GM18505 (cell line): ENCODE data around the gene JAKMIP1.

Source experiments
- ATAC-seq: cut with Tn5 transposase; IDR thresholded peaks from one replicate; pipeline ENCODE4 v1.9.1; 2021; ENCODE audit not compliant: unreplicated experiment
- POLR2A ChIP-seq: IDR thresholded peaks from 4 replicates; pipeline ENCODE4 v1.6.1; 2011; ENCODE audit warnings: borderline replicate concordance; ENCODE audit not compliant: insufficient read depth, insufficient read length; ENCODE audit errors: extremely low read depth

Gene JAKMIP1

DNA sequence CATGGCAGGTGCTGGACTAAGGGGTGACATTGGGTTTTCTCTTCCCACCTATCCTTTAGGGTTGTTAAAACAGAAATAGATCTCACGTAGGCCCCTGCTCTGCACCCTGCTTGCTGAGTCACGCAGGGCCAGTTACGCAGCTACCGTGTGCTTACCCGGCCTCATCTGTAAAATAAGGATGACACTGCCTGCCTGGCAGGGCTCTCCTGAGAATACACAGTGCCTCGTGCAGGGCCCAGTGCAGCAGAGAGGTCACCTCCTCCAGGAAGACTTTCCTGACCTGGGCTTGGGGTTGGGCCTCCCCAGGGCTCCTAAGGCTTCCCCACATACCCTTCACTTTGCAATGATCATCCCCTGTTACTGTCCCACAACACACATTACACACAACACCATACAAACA, 33.6 kb upstream of the JAKMIP1 start:
- ATAC-seq = no peak
- TF ChIP-seq POLR2A = no peak

- no peak for ATAC-seq
- no peak for TF ChIP-seq POLR2A
Observed at GRCh38 chr4:6232836-6233785, 32.8 kb upstream of the JAKMIP1 start.

GRCh38 chr4:6231663-6232165, 31.4 kb upstream of the JAKMIP1 start:
- no peak for ATAC-seq
- no peak for TF ChIP-seq POLR2A

- ATAC-seq = no peak
- TF ChIP-seq POLR2A = no peak
Observed at GRCh38 chr4:6230827-6231662, 30.7 kb upstream of the JAKMIP1 start.

DNA sequence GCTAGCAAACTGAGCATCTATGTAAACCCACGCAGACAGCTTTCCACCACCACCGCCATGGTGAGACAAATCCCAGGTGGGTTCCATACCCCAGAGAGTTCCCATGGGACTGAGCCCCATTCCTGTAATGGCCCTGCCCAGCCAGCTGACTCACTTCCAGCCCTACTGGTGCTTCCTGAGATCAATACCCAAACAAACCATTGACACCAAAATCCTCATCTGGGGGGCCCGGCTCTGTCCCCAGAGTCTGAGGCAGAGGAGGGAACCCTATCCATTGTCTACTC, 30.1 kb upstream of the JAKMIP1 start:
- ATAC-seq = no peak
- no peak for TF ChIP-seq POLR2A

GRCh38 chr4:6229671-6230501, 29.5 kb upstream of the JAKMIP1 start:
- ATAC-seq = no peak
- no peak for TF ChIP-seq POLR2A

- no peak for ATAC-seq
- no peak for TF ChIP-seq POLR2A
Observed at GRCh38 chr4:6229095-6229494, 28.7 kb upstream of the JAKMIP1 start.

- ATAC-seq = no peak
- TF ChIP-seq POLR2A = no peak
Observed at GRCh38 chr4:6228158-6229067, 28.1 kb upstream of the JAKMIP1 start.

- ATAC-seq = no peak
- no peak for TF ChIP-seq POLR2A
Observed at GRCh38 chr4:6227412-6228157, 27.2 kb upstream of the JAKMIP1 start.

DNA sequence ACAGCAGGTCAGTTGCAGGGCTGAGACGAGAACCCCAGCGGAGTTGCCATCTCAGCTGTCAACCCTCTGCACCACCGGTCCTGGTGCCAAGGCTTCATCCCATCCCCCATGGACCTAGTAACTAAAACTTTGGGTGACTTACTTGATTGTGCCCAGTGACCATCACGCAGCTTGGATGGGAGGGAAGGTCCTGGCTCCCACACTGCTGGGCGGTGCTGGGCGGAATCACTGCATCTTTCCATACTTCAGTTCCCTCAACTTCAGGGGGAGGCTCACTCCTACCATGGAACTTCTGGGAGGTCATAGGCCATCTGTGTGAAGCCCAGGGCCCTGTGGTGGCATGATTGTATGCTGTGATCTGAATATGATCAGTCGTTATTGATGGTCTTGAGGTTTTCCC, 26.2 kb upstream of the JAKMIP1 start:
- no peak for TF ChIP-seq POLR2A
- ATAC-seq = no peak

GRCh38 chr4:6225469-6225868, 25.1 kb upstream of the JAKMIP1 start:
- no peak for ATAC-seq
- TF ChIP-seq POLR2A = no peak
